Measurements from ENCODE around the gene CSMD2. TPM values are rescaled to one million over a fixed set of nuclear protein-coding genes. Genes with fewer than 3 reads are reported as not detected.

The CSMD2 gene
- total and polyA plus RNA-seq, 2 donors (not counting 1 experiment from before 2014, with no cell fraction given): 2.2 to 7.6 TPM

DNA sequence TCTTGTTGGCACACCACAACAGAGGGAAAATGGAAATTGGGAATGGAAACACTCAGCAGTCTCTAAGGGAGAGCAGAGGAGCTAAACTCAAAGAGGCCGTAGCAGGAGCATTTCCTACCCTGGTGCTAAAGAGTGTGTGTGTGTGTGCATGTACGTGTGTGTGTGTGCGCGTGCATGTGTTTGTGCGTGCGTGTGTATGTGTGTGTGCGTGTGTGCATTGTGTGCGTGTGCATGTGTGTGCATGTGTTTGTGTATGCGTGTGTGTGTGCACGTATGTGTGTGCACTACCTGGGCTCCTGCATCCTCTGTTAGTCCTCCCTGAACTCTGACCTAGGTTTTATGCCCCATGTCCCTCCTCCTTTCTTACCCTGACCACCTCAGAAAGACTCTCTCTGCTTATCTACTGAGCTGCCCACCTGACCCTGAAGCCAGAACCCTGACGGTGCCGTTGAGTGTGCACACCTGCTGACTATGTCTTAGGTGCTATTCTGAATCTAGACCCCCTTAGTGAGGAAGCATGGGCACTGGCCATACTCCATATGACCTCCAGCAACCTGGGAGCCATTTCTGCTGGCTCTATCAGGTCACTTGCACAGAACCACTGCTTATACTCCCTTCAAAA, 458.3 kb downstream of the CSMD2 start:
- Histone ChIP-seq H3K27me3 (ENCODE audit: control insufficient read depth, insufficient read depth, low read length) (no peaks in the 10 kb centered on the region), H3K36me3 (ENCODE audit: control insufficient read depth, insufficient read depth, low read length) (no peaks in the 10 kb centered on the region), H3K4me1 (ENCODE audit: control insufficient read depth, extremely low read depth, insufficient read depth, low read length) (no peaks in the 10 kb centered on the region), H3K79me2 (ENCODE audit: control insufficient read depth, insufficient read depth, low read length) (no peaks in the 10 kb centered on the region), H3K4me3 (replicated peaks in 1 of 4; ENCODE audit: control extremely low read depth in 1 of 4, insufficient read depth in 1 of 4, low read depth in 3 of 4, low read length in 4 of 4) (no peak overlapping the region), H3K27ac (ENCODE audit: insufficient read depth, low read length) (no peak overlapping the region), H3K4me2 (ENCODE audit: extremely low read depth, insufficient read depth, low read length) (no peak overlapping the region), H3K9me3 (ENCODE audit: control insufficient read depth, insufficient read depth, low read depth, low read length) (no peaks in the 10 kb centered on the region), H2AFZ (ENCODE audit: low read length) (no peak overlapping the region), H4K20me1 (ENCODE audit: control insufficient read depth, extremely low read depth, insufficient read depth, low read length) (no peaks in the 10 kb centered on the region), H3K9ac (ENCODE audit: insufficient read depth, low read length) (no peak overlapping the region)
- DNase-seq (ENCODE audit: low read depth in 2 of 2): no peak
- no peak for TF ChIP-seq EZH2 (IDR thresholded peaks at IDR 0.05; ENCODE audit: low read length, missing control alignments)
- TF ChIP-seq, protein P1, sequence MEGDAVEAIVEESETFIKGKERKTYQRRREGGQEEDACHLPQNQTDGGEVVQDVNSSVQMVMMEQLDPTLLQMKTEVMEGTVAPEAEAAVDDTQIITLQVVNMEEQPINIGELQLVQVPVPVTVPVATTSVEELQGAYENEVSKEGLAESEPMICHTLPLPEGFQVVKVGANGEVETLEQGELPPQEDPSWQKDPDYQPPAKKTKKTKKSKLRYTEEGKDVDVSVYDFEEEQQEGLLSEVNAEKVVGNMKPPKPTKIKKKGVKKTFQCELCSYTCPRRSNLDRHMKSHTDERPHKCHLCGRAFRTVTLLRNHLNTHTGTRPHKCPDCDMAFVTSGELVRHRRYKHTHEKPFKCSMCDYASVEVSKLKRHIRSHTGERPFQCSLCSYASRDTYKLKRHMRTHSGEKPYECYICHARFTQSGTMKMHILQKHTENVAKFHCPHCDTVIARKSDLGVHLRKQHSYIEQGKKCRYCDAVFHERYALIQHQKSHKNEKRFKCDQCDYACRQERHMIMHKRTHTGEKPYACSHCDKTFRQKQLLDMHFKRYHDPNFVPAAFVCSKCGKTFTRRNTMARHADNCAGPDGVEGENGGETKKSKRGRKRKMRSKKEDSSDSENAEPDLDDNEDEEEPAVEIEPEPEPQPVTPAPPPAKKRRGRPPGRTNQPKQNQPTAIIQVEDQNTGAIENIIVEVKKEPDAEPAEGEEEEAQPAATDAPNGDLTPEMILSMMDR (conservative IDR thresholded peaks at IDR 0.05 in 1 of 2, IDR thresholded peaks at IDR 0.05 in 1 of 2; ENCODE audit: low read depth in 1 of 2, low read length in 2 of 2): no peak

DNA sequence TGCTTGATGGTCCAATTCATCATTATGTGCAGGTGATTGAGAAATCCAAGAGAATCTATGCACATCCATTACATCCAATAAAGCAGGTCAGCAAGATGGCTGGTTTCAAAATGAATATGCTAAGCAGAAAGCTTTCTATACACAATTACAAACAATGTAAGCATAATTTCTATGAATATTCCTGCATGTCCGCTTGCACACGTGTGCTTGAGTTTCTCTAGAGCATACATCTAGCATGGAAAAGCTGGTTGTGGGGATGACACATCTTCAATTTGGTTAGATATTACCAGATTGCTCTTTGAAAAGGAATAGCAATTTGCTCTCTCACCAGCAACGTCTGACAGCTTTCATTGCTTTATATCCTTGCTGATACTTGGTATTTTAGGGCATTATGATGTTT, 461.6 kb downstream of the CSMD2 start:
- Histone ChIP-seq H3K4me1 (ENCODE audit: control insufficient read depth, extremely low read depth, insufficient read depth, low read length) (no peaks in the 10 kb centered on the region), H3K27ac (ENCODE audit: insufficient read depth, low read length) (no peak overlapping the region), H3K27me3 (ENCODE audit: control insufficient read depth, insufficient read depth, low read length) (no peaks in the 10 kb centered on the region), H3K9ac (ENCODE audit: insufficient read depth, low read length) (no peak overlapping the region), H3K9me3 (ENCODE audit: control insufficient read depth, insufficient read depth, low read depth, low read length) (no peaks in the 10 kb centered on the region), H3K79me2 (ENCODE audit: control insufficient read depth, insufficient read depth, low read length) (no peaks in the 10 kb centered on the region), H3K36me3 (ENCODE audit: control insufficient read depth, insufficient read depth, low read length) (no peaks in the 10 kb centered on the region), H3K4me3 (replicated peaks in 1 of 4; ENCODE audit: control extremely low read depth in 1 of 4, insufficient read depth in 1 of 4, low read depth in 3 of 4, low read length in 4 of 4) (no peak overlapping the region), H3K4me2 (ENCODE audit: extremely low read depth, insufficient read depth, low read length) (no peak overlapping the region), H2AFZ (ENCODE audit: low read length) (no peak overlapping the region), H4K20me1 (ENCODE audit: control insufficient read depth, extremely low read depth, insufficient read depth, low read length) (no peaks in the 10 kb centered on the region)
- TF ChIP-seq EZH2 (IDR thresholded peaks at IDR 0.05; ENCODE audit: low read length, missing control alignments): no peak
- TF ChIP-seq, protein P1 (conservative IDR thresholded peaks at IDR 0.05 in 1 of 2, IDR thresholded peaks at IDR 0.05 in 1 of 2; ENCODE audit: low read depth in 1 of 2, low read length in 2 of 2): no peak
- DNase-seq (ENCODE audit: low read depth in 2 of 2): no peak

GRCh38 chr1:33698361-33699035, 466.5 kb downstream of the CSMD2 start:
- Histone ChIP-seq H3K9ac (ENCODE audit: insufficient read depth, low read length) (no peak overlapping the region), H3K4me2 (ENCODE audit: extremely low read depth, insufficient read depth, low read length) (no peak overlapping the region)

More at GRCh38 chr1:33698361-33699035, 466.5 kb downstream of the CSMD2 start:
- Histone ChIP-seq H4K20me1 (ENCODE audit: control insufficient read depth, extremely low read depth, insufficient read depth, low read length) (no peaks in the 10 kb centered on the region), H3K27ac (ENCODE audit: insufficient read depth, low read length) (no peak overlapping the region), H3K4me3 (replicated peaks in 1 of 4; ENCODE audit: control extremely low read depth in 1 of 4, insufficient read depth in 1 of 4, low read depth in 3 of 4, low read length in 4 of 4) (no peak overlapping the region), H3K27me3 (ENCODE audit: control insufficient read depth, insufficient read depth, low read length) (no peaks in the 10 kb centered on the region), H3K4me1 (ENCODE audit: control insufficient read depth, extremely low read depth, insufficient read depth, low read length) (no peaks in the 10 kb centered on the region), H3K36me3 (ENCODE audit: control insufficient read depth, insufficient read depth, low read length) (no peaks in the 10 kb centered on the region), H3K79me2 (ENCODE audit: control insufficient read depth, insufficient read depth, low read length) (no peaks in the 10 kb centered on the region), H3K9me3 (ENCODE audit: control insufficient read depth, insufficient read depth, low read depth, low read length) (no peaks in the 10 kb centered on the region), H2AFZ (ENCODE audit: low read length) (no peak overlapping the region)
- TF ChIP-seq, protein P1 (conservative IDR thresholded peaks at IDR 0.05 in 1 of 2, IDR thresholded peaks at IDR 0.05 in 1 of 2; ENCODE audit: low read depth in 1 of 2, low read length in 2 of 2): no peak
- TF ChIP-seq EZH2 (IDR thresholded peaks at IDR 0.05; ENCODE audit: low read length, missing control alignments): no peak
- DNase-seq (ENCODE audit: low read depth in 2 of 2): no peak
